ENCODE results near the gene KIAA0040. TPM values are rescaled to one million over a fixed set of nuclear protein-coding genes. Genes with fewer than 3 reads are reported as not detected.

Gene KIAA0040
- total RNA-seq, 1 donor from 2014 or later: 7.3 TPM

GRCh38 chr1:175208773-175209492, 16.4 kb upstream of the KIAA0040 start:
- Mint-ChIP-seq H3K27me3 (peaks cover 19% of the 10 kb centered on the region), H3K36me3 (no peaks in the 10 kb centered on the region), H3K27ac (no peak overlapping the region), H3K9me3 (peaks cover 3% of the 10 kb centered on the region), H3K4me3 (no peak overlapping the region), H3K4me1 (ENCODE audit: unreplicated experiment) (no peaks in the 10 kb centered on the region)
- TF ChIP-seq, protein P1, sequence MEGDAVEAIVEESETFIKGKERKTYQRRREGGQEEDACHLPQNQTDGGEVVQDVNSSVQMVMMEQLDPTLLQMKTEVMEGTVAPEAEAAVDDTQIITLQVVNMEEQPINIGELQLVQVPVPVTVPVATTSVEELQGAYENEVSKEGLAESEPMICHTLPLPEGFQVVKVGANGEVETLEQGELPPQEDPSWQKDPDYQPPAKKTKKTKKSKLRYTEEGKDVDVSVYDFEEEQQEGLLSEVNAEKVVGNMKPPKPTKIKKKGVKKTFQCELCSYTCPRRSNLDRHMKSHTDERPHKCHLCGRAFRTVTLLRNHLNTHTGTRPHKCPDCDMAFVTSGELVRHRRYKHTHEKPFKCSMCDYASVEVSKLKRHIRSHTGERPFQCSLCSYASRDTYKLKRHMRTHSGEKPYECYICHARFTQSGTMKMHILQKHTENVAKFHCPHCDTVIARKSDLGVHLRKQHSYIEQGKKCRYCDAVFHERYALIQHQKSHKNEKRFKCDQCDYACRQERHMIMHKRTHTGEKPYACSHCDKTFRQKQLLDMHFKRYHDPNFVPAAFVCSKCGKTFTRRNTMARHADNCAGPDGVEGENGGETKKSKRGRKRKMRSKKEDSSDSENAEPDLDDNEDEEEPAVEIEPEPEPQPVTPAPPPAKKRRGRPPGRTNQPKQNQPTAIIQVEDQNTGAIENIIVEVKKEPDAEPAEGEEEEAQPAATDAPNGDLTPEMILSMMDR (conservative IDR thresholded peaks at IDR 0.05): no peak
- no peak for DNase-seq (ENCODE audit: extremely low spot score, unreplicated experiment)

DNA sequence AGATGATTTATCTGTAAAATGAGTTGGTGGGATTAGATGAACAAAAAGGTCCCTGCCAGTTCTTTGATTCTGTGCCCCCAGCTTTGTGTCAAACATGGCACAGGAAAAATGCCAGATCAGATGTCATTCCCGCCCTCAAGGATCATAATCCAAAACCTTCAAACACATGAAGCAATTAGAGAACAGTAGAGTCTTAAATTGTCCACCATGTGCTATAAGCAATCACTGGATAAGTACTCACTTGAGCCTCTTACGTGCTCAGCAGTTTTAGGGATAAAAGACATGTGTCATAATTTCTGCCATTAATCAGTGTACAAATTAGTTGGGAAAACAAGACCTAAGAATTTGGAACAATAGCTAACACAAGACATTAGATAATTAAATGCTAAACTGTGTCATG, 15.4 kb upstream of the KIAA0040 start:
- Mint-ChIP-seq H3K36me3 (no peaks in the 10 kb centered on the region), H3K4me1 (ENCODE audit: unreplicated experiment) (no peaks in the 10 kb centered on the region), H3K27me3 (peaks cover 22% of the 10 kb centered on the region), H3K9me3 (no peaks in the 10 kb centered on the region), H3K27ac (no peak overlapping the region), H3K4me3 (no peak overlapping the region)
- no peak for DNase-seq (ENCODE audit: extremely low spot score, unreplicated experiment)
- TF ChIP-seq, protein P1 (conservative IDR thresholded peaks at IDR 0.05): no peak

DNA sequence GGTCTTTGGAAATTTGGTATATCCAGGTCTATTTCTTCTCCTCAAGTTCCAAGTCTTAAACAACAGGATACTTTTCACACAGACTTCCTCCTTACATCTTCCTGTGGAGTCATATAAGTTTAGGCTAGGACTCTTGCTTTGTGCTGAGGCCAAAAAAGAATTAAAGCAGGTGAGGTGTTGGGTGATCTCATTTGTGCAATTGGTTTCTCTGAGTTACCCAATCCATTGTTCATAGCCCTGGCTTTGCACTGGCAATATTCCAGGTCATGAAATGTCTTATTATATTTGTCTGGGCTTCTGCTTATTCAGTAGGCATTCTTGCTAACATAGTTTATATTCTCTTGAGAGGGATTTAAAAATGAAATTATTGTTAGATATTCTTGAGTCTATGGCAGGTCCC, 14.1 kb upstream of the KIAA0040 start:
- TF ChIP-seq, protein P1 (conservative IDR thresholded peaks at IDR 0.05): no peak
- Mint-ChIP-seq H3K9me3 (no peaks in the 10 kb centered on the region), H3K27ac (no peak overlapping the region), H3K4me3 (no peak overlapping the region), H3K27me3 (peaks cover 28% of the 10 kb centered on the region), H3K4me1 (ENCODE audit: unreplicated experiment) (no peaks in the 10 kb centered on the region), H3K36me3 (no peaks in the 10 kb centered on the region)
- no peak for DNase-seq (ENCODE audit: extremely low spot score, unreplicated experiment)

DNA sequence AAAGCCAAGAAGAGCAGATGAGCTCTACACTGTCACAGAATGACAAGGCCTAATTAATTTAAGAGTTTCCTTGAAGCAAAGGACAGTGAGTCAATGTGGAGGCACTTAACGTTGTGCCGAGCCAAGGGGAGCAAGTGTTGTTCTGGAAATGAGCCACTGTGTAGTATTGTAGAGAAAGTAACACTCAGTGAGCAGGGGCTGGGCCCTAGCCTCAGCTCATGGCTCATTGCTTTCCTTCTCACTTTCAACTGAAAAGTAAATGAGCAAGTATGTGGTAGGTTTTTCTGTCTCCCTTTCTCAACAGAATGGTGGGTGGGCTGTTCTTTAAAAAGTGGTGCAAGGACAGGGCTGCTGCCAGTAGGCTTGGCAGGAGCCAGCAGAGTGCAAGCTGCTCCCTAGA, 11.8 kb upstream of the KIAA0040 start:
- no peak overlapping the region for H3K4me3 Mint-ChIP-seq
- H3K4me1 Mint-ChIP-seq (ENCODE audit: unreplicated experiment): peaks cover 7% of the 10 kb centered on the region
- DNase-seq (ENCODE audit: extremely low spot score, unreplicated experiment): no peak
- H3K9me3 Mint-ChIP-seq: no peaks in the 10 kb centered on the region
- H3K27ac Mint-ChIP-seq: no peak overlapping the region
- no peaks in the 10 kb centered on the region for H3K36me3 Mint-ChIP-seq
- TF ChIP-seq, protein P1 (conservative IDR thresholded peaks at IDR 0.05): no peak
- H3K27me3 Mint-ChIP-seq: peaks cover 48% of the 10 kb centered on the region

GRCh38 chr1:175203570-175204068, 11.0 kb upstream of the KIAA0040 start:
- DNase-seq (ENCODE audit: extremely low spot score, unreplicated experiment): no peak
- Mint-ChIP-seq H3K4me3 (no peak overlapping the region), H3K36me3 (no peaks in the 10 kb centered on the region), H3K4me1 (ENCODE audit: unreplicated experiment) (peaks cover 7% of the 10 kb centered on the region), H3K27me3 (peaks cover 55% of the 10 kb centered on the region), H3K9me3 (no peaks in the 10 kb centered on the region), H3K27ac (no peak overlapping the region)
- TF ChIP-seq, protein P1 (conservative IDR thresholded peaks at IDR 0.05): no peak
